Vagina (tissue), 2 donors: ENCODE data around the gene PTPA.

Source experiments
- POLR2AphosphoS5 ChIP-seq, 2 donors: sonication (generic); formaldehyde crosslinking; IDR thresholded peaks; one replicate each; pipeline ENCODE4 v1.9.0; 2017; ENCODE audit warnings: antibody characterized with exemption in 2 of 2, mild to moderate bottlenecking in 2 of 2, low read depth in 1 of 2; ENCODE audit not compliant: insufficient read depth in 1 of 2
- TF ChIP-seq, protein P1 (sequence below), 3 experiments: fragments of 450-650 bp in 2 of 3; fragments of 200-600 bp in 1 of 3; sonication (generic) in 1 of 3; IDR thresholded peaks; one replicate each; pipeline ENCODE4 v1.5.1; 2017 to 2019; ENCODE audit warnings: antibody characterized with exemption in 3 of 3, mild to moderate bottlenecking in 2 of 3, moderate library complexity in 2 of 3

DNA sequence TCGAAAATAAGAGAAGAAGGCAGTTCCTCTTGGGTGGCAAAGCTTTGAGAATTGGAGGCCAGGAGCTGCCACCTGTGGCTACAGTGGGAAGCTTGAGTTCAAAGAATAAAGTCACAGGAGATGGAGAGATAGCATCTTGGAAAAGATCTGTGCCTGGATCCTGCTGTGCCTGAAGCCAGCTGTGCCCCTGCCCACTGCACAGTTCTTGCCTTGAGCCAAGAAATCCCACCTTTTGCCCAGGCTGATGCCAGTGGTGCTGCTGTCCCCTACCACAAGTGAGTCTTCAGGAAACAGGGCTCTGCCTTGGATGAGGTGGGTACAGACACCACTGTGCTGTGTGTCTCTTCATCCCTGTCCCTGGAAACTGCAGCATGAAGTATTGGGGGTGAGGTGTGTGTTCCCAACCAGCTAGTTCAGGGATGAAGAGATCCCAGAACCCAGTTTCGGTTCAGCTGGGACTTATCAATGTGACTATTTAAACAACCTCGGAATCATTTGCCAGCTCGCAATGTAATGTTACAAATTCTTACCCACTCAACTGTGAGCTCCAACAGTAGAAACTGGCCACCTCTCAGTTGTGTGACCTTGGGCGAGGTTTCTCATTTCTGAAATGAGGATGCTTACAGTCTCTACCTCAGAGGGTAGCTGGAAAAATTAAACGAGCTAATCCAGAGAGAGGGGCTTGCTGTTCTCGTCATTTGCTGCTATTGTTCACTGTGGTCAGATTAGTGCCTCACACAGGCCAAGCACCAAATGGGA lies 61.0 kb downstream of the PTPA start:
- TF ChIP-seq, protein P1, sequence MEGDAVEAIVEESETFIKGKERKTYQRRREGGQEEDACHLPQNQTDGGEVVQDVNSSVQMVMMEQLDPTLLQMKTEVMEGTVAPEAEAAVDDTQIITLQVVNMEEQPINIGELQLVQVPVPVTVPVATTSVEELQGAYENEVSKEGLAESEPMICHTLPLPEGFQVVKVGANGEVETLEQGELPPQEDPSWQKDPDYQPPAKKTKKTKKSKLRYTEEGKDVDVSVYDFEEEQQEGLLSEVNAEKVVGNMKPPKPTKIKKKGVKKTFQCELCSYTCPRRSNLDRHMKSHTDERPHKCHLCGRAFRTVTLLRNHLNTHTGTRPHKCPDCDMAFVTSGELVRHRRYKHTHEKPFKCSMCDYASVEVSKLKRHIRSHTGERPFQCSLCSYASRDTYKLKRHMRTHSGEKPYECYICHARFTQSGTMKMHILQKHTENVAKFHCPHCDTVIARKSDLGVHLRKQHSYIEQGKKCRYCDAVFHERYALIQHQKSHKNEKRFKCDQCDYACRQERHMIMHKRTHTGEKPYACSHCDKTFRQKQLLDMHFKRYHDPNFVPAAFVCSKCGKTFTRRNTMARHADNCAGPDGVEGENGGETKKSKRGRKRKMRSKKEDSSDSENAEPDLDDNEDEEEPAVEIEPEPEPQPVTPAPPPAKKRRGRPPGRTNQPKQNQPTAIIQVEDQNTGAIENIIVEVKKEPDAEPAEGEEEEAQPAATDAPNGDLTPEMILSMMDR (IDR thresholded peaks at IDR 0.05) = no peak
- TF ChIP-seq POLR2AphosphoS5 (IDR thresholded peaks at IDR 0.05; ENCODE audit: insufficient read depth in 1 of 2, low read depth in 1 of 2) = no peak
